Right lobe of liver (tissue), 6 donors: Measurements from ENCODE around the gene KCNQ1. TPM values are rescaled to one million over a fixed set of nuclear protein-coding genes. Genes with fewer than 3 reads are reported as not detected.

Experiments used
- ATAC-seq, 4 donors: fragments of 200-7000 bp; cut with Tn5 transposase; one replicate each; pipeline ENCODE4 v1.9.1; 2020; ENCODE audit warnings: mild to moderate bottlenecking in 4 of 4, moderate library complexity in 4 of 4
- DNase-seq, 3 donors: peaks; one replicate each; pipeline ENCODE4 v3.0.0-alpha.2; 2020
- H3K27ac ChIP-seq, 3 donors: fragments of 200-600 bp; one replicate each; pipeline ENCODE4 v1.8.0; 2022
- H3K27me3 ChIP-seq, 2 donors: fragments of 200-600 bp; one replicate each; pipeline ENCODE4 v1.8.0; 2022
- H3K36me3 ChIP-seq, 4 donors: fragments of 200-600 bp; sonication (generic) in 1 of 4; one replicate each; pipeline versions ENCODE4 v1.5.1 to v1.8.0; 2017 to 2022; ENCODE audit warnings: control low read depth in 1 of 4
- H3K4me1 ChIP-seq, 4 donors: fragments of 200-600 bp; sonication (generic) in 1 of 4; one replicate each; pipeline versions ENCODE4 v1.5.1 to v1.8.0; 2017 to 2022; ENCODE audit warnings: control low read depth in 1 of 4
- H3K4me3 ChIP-seq, 3 donors: fragments of 200-600 bp; one replicate each; pipeline ENCODE4 v1.8.0; 2022
- H3K9me3 ChIP-seq, 4 donors: fragments of 200-600 bp; sonication (generic) in 1 of 4; one replicate each; pipeline versions ENCODE4 v1.5.1 to v1.8.0; 2017 to 2022; ENCODE audit warnings: control low read depth in 1 of 4
- POLR2A ChIP-seq: fragments of 450-650 bp; IDR thresholded peaks from one replicate; pipeline ENCODE4 v1.6.1; 2017; ENCODE audit warnings: antibody characterized with exemption, mild to moderate bottlenecking
- WGBS: methylation state at CpG from one replicate; pipeline ENCODE4 v1.1.6; 2018; ENCODE audit warnings: low coverage, low lambda C conversion rate; ENCODE audit not compliant: insufficient coverage; ENCODE audit errors: missing lambda C conversion rate; 5-methylcytosine and 5-hydroxymethylcytosine counted together
- intact Hi-C, 2 donors: fragments of 100-400 bp; cut with DNase I; formaldehyde crosslinking; loops; one replicate each; pipeline versions ENCODE4 v1.11.2 to v1.14.1; 2022
- total RNA-seq, 6 experiments: library from RNA; depleted of rRNA in 2 of 6; stranded (reverse); fragments of >200 nt in 2 of 6; fragmentation: NEBNext Ultra II Directional in 3 of 6; extraction: Animal tissue kit (Norgen Biotek cat#: 25700) in 3 of 6; gene quantifications; one replicate each; pipeline versions ENCODE4 v1.1.0 to v1.2.4, GENCODE V29; 2016 to 2023
- TF ChIP-seq, protein P1 (sequence below), 4 donors: fragments of 200-600 bp in 3 of 4; fragments of 450-650 bp in 1 of 4; IDR thresholded peaks; one replicate each; pipeline versions ENCODE4 v1.5.1 to v1.8.0; 2016 to 2022; ENCODE audit warnings: antibody characterized with exemption in 4 of 4, mild to moderate bottlenecking in 2 of 4
- donor health status: DM: no; HTN: yes; CAD: no.
- donor health status: DM: no; HTN: no; CAD: no.
- donor health status: DM: no; HTN: no; CAD: no.
- donor health status: DM: no; HTN: yes; CAD: no.
- donor health status: DM: no; HTN: yes; CAD: no.

KCNQ1 gene
- total RNA-seq, 6 experiments from 2014 or later, result 0.61 to 2.4 (median 1.8) TPM

DNA sequence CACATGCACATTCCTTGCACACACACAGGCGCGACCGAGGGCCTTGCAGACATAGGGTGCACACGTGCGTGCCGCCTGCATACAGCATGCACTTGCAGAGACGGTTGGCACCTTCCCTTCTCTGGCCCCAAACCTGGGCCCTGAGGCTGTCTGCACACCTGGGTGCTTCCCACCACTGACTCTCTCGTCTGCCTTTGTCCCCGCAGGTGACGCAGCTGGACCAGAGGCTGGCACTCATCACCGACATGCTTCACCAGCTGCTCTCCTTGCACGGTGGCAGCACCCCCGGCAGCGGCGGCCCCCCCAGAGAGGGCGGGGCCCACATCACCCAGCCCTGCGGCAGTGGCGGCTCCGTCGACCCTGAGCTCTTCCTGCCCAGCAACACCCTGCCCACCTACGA lies 402.8 kb downstream of the KCNQ1 start:
- DNase-seq (no peak), ATAC-seq (no peak)
- Histone ChIP-seq H3K9me3 (no peaks in the 10 kb centered on the region), H3K27ac (no peak overlapping the region), H3K4me1 (no peaks in the 10 kb centered on the region), H3K36me3 (no peaks in the 10 kb centered on the region), H3K4me3 (no peak overlapping the region), H3K27me3 (no peaks in the 10 kb centered on the region)
- intact Hi-C loops, result no loop called here
- TF ChIP-seq, protein P1, sequence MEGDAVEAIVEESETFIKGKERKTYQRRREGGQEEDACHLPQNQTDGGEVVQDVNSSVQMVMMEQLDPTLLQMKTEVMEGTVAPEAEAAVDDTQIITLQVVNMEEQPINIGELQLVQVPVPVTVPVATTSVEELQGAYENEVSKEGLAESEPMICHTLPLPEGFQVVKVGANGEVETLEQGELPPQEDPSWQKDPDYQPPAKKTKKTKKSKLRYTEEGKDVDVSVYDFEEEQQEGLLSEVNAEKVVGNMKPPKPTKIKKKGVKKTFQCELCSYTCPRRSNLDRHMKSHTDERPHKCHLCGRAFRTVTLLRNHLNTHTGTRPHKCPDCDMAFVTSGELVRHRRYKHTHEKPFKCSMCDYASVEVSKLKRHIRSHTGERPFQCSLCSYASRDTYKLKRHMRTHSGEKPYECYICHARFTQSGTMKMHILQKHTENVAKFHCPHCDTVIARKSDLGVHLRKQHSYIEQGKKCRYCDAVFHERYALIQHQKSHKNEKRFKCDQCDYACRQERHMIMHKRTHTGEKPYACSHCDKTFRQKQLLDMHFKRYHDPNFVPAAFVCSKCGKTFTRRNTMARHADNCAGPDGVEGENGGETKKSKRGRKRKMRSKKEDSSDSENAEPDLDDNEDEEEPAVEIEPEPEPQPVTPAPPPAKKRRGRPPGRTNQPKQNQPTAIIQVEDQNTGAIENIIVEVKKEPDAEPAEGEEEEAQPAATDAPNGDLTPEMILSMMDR (IDR thresholded peaks at IDR 0.05), result no peak
- no peak for TF ChIP-seq POLR2A
- no CpG with 5 or more reads among the region's 21 CpGs for WGBS

GRCh38 chr11:2848497-2848896 lies 403.7 kb downstream of the KCNQ1 start:
- Histone ChIP-seq H3K4me1 (no peaks in the 10 kb centered on the region), H3K9me3 (no peaks in the 10 kb centered on the region), H3K4me3 (no peak overlapping the region), H3K27ac (no peak overlapping the region), H3K27me3 (no peaks in the 10 kb centered on the region), H3K36me3 (no peaks in the 10 kb centered on the region)
- WGBS, result 67% methylated on average over 1 of the region's 9 CpGs
- ATAC-seq, result no peak
- no peak for TF ChIP-seq POLR2A
- TF ChIP-seq, protein P1 (IDR thresholded peaks at IDR 0.05), result no peak
- no peak for DNase-seq
- intact Hi-C loops, result no loop called here

- ATAC-seq, result no peak
- Histone ChIP-seq H3K4me3 (no peak overlapping the region), H3K27ac (no peak overlapping the region), H3K36me3 (no peaks in the 10 kb centered on the region), H3K9me3 (no peaks in the 10 kb centered on the region), H3K4me1 (no peaks in the 10 kb centered on the region), H3K27me3 (no peaks in the 10 kb centered on the region)
- WGBS, result 60% methylated on average over 5 of the region's 53 CpGs
- intact Hi-C loops, result no loop called here
- TF ChIP-seq, protein P1 (IDR thresholded peaks at IDR 0.05), result no peak
- no peak for TF ChIP-seq POLR2A
- DNase-seq, result no peak
These were observed 405.4 kb downstream of the KCNQ1 start for GRCh38 chr11:2849994-2850770.

GRCh38 chr11:2853401-2853800 lies 408.6 kb downstream of the KCNQ1 start:
- Histone ChIP-seq H3K27me3 (no peaks in the 10 kb centered on the region), H3K27ac (no peak overlapping the region), H3K36me3 (no peaks in the 10 kb centered on the region), H3K9me3 (no peaks in the 10 kb centered on the region), H3K4me1 (no peaks in the 10 kb centered on the region), H3K4me3 (no peak overlapping the region)
- ATAC-seq (no peak), DNase-seq (no peak)
- no peak for TF ChIP-seq POLR2A
- TF ChIP-seq, protein P1 (IDR thresholded peaks at IDR 0.05), result no peak
- WGBS, result 80% methylated on average over 1 of the region's 12 CpGs
- intact Hi-C loops, result no loop called here
